HG03457 (cell line): ENCODE data around the gene ENKD1.
"Not testable (repeated sequence)": the region's sequence is repeated elsewhere in the genome, so short reads cannot be mapped to it uniquely, and the experiment has no call there.

Source experiments
- ATAC-seq: cut with Tn5 transposase; IDR thresholded peaks from one replicate; pipeline ENCODE4 v1.9.1; 2021; ENCODE audit warnings: moderate number of reproducible peaks; ENCODE audit not compliant: unreplicated experiment

ENKD1 gene

DNA sequence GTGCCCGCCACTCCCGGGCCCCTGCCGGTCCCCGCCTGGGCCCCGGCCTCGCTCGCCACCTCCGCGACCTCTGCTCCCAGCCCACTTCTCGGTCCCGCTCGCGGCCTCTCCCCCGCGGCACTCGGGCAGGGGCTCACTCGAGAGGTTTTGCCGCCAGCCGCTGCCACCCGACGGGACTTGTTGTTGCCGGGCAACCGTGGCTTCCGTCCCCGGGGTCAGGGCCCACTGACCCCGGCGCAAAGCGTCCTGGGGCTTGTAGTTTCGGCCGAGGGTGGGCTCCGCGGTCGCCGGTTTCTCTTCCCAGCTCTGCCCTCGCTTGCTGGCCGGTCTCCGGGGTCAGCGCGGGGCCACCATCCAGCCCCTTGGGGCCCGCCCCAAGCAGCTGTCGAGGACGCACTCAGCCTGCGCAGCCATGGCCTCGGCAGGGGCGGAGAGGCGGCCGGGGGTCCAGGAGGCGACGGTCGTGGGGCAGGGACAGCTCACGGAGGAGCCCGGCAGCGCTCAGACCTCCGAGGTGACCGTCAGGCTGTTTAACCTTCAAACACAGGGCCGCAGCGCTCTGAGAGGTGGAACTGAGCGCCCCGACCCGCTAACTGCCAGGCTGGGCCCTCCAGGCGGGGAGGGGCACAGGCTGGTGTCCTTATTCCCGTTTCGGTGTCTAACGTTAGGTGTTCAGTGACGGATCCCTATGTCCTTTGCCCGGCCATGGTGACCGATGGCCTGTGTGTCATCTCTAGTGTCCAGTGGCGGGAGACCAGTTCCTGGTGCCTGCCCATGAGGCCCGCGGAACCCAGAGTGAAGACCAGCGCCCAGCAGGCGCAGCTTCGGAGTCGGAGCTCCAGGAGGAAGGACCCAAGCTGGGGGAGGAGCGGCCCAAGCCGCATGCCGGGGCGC lies at the start of gene ENKD1, which contains the start of gene C16orf86:
ENKD1 (minus strand) TSS at position 192 of the 894 bp plus-strand sequence. CDS start 308 bp downstream, outside the sequence.
C16orf86 (plus strand) TSS at position 256 of the 894 bp plus-strand sequence; CDS start at position 413, 157 bp downstream.
- ATAC-seq: no peak

DNA sequence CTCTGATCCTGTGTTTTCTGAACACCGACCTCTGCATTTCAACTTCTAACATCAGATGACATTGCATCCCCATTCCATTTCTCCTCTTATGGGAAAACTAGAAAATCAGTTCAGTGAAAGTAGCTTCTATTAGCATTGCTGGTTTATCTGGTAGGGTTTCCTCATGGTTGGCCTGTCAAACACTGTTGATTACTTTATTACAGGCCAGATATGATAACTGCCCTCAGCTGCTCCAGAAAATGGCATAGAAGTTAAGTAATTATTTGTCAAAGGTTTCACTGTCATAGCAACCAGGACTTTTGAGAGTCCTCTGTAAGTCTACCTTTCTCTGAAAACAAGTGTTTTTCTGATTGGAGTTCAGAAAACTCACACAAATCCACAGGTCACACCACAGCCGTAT lies 49.5 kb upstream of the ENKD1 start:
- ATAC-seq: no peak

- no peak for ATAC-seq
Measured at GRCh38 chr16:67714522-67714921, 48.0 kb upstream of the ENKD1 start.

GRCh38 chr16:67713647-67714273 lies 47.2 kb upstream of the ENKD1 start:
- no peak for ATAC-seq

- ATAC-seq: no peak
Measured at GRCh38 chr16:67710607-67711006, 44.1 kb upstream of the ENKD1 start.

DNA sequence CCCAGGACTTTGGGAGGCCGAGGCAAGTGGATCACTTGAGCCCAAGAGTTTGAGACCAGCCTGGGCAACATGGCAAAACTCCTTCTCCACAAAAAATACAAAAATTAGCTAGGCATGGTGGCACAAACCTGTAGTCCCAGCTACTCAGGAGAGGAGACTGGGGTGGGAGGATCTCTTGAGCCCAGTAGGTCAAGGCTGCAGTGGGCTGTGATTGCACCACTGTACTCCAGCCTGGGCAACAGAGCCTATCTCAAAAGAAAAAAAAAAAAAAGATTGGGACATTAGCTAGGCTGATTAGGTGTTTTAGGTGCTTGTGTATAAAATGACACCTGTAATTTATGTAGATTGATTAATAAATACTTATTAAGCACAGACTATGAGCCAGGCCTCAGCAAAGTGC lies 42.5 kb upstream of the ENKD1 start:
- no peak for ATAC-seq

GRCh38 chr16:67708368-67708771 lies 41.8 kb upstream of the ENKD1 start:
- no peak for ATAC-seq

DNA sequence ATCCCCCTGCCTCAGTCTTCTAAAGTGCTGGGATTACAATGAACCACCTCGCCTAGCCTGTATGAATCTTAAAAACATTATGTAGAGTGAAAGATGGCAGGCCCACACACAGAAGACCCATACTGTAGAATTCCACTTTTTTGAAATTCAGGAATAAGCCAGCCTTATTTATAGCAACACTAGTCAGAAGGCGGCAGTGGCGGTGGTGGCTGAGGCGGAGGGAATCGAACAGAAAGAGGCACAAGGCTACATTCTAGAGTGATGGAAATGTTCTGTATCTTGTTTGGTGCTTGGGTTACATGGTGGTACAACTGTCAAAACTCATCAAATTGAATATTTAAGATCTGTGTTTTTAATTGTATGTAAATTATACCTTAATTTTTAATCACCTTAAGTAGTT lies 41.2 kb upstream of the ENKD1 start:
- ATAC-seq: no peak

- ATAC-seq: no peak
Measured at GRCh38 chr16:67707210-67707609, 40.7 kb upstream of the ENKD1 start.

- no peak for ATAC-seq
Measured at GRCh38 chr16:67704110-67704509, 37.6 kb upstream of the ENKD1 start.

DNA sequence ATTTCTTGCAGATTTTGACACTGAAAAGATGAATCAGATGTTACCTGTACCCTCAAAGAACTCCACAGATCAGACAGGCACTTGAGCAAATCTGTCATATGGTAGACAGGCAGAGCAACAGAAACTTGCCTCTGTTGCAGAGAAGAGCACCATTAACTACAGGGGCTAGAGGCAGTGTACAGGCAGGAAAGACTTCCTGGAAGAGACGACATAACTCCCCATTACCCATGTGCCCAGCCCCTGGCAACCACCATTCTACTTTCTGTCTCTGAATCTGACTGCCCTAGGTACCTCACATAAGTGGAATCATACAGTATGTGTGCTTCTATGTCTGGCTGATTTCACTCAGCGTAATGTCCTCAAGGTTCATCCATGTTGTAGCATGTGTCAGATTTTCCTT lies 37.1 kb upstream of the ENKD1 start:
- no peak for ATAC-seq

DNA sequence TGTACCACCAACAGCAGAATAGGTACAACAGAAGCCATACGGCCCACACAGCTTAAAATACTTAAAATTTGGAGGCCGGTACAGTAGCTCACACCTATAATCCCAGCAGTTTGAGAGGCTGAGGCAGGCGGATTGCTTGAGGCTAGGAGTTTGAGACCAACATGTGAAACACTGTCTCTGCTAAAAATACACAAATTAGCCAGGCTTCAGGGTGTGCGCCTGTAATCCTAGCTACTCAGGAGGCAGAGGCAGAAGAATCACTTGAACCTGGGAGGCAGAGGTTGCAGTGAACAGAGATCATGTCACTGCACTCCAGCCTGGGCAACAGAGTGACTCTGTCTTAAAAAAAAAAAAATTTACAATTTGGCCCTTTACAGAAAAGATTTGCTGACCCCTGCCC lies 35.6 kb upstream of the ENKD1 start:
- ATAC-seq: no peak

- ATAC-seq: no peak
Measured at GRCh38 chr16:67701420-67701819, 34.9 kb upstream of the ENKD1 start.

DNA sequence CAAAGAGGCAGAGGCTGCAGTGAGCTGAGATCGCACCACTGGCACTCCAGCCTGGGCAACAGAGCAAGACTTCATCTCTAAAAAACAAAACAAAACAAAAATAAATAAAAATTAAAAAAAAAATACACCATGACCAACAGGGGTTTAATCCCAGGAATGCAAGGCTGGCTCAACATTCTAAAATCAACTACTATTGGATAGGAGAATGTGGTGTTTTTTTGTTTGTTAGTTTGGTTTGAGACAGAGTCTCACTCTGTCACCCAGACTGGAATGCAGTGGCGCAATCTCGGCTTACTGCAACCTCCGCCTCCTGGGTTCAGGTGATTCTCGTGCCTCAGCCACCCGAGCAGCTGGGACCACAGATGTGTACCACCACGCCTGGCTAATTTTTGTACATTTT lies 32.7 kb upstream of the ENKD1 start:
- ATAC-seq: no peak

DNA sequence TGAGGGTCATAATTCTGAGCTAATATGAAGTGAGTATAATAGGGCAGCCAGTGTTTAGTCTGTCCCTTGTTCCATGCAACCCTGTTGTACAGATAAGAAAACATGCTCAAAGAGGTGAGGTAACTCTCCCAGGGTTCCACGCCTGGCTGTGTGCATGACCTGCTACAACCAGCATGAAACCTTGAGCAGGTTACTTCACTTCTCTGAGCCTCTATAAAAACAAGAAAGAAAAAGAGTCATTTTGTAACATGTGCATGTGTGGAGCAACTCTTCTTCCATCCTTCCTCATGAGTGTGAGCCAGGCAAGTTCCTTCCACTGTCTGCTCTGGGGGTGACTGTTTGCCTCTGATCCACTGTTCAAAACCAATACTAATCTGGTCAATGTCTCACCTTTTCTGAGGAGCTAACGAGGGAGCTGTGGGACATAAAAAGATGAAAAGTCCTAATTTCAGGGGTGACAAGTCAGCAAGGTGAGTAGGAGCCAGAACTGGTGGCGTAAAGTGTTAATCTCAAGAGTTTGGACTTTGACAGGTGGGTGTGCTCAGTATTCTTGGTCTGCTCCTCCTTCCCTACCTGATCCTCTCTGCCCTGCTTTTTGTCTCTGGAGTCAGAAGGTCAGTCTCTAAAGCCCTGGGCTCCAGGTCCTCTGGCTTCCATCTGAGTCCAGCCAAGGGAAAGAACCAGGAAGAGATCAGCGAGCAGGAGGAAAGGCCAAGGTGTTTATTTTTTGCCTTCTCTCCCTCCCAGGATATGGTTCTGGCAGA lies 31.1 kb upstream of the ENKD1 start:
- ATAC-seq: no peak

GRCh38 chr16:67694611-67695010 lies 28.1 kb upstream of the ENKD1 start:
- no peak for ATAC-seq

DNA sequence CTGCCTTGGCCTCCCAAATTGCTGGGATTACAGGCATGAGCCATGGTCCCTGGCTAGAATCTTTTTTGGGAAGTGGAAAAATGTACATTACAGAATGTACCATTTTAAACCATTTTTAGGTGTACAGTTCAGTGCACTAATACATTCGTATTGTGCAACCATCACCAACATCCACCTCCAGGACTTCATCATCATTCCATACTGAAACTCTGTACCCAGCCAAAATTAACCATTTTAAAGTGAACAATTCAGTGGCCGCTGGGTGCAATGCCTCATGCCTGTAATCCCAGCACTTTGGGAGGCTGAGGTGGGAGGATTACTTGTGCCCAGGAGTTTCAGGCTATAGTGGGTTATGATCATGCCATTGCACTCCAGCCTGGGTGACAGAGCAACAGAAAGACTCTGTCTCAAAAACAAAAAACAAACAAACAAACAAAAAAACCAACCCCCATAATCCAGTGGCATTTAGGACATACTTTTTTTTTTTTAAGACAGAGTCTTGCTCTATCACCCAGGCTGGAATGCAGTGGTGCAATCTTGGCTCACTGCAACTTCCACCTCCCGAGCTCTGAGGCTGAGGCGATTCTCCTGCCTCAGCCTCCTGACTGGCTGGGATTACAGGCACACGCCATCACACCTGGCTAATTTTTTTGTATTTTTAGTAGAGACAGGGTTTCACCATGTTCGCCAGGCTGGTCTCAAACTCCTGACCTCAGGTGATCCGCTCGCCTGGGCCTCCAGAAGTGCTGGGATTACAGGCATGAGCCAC lies 27.2 kb upstream of the ENKD1 start:
- ATAC-seq: not testable (repeated sequence)

GRCh38 chr16:67685388-67686112 lies 19.0 kb upstream of the ENKD1 start:
- ATAC-seq: no peak

GRCh38 chr16:67683767-67684166 lies 17.2 kb upstream of the ENKD1 start:
- no peak for ATAC-seq
